GM23248 (cell line): Measurements from ENCODE around the gene LGR6. TPM values are rescaled to one million over a fixed set of nuclear protein-coding genes. Genes with fewer than 3 reads are reported as not detected.
"Not testable (repeated sequence)": the region's sequence is repeated elsewhere in the genome, so short reads cannot be mapped to it uniquely, and the experiment has no call there.

Experiments
- DNase-seq: peaks from one replicate; pipeline ENCODE4 v3.0.0-alpha.2; 2015
- H2AFZ ChIP-seq: fragments of 200-600 bp; sonication (generic); 2 replicates; pipeline ENCODE4 v1.6.1; 2016; ENCODE audit warnings: antibody characterized with exemption
- H3F3A ChIP-seq: fragments of 200-600 bp; sonication (generic); 2 replicates; pipeline ENCODE4 v1.6.1; 2016; ENCODE audit warnings: mild to moderate bottlenecking, antibody characterized with exemption, mixed run types; ENCODE audit not compliant: insufficient read depth
- H3K27ac ChIP-seq: fragments of 200-600 bp; sonication (generic); 2 replicates; pipeline ENCODE4 v1.5.1; 2016; ENCODE audit warnings: mild to moderate bottlenecking
- H3K27me3 ChIP-seq: fragments of 200-600 bp; sonication (generic); replicated peaks from 2 replicates; pipeline ENCODE4 v1.6.1; 2016; ENCODE audit warnings: mild to moderate bottlenecking; ENCODE audit not compliant: insufficient read depth
- H3K36me3 ChIP-seq: fragments of 200-600 bp; sonication (generic); 2 replicates; pipeline ENCODE4 v1.6.1; 2016; ENCODE audit warnings: low read depth, mild to moderate bottlenecking
- H3K4me1 ChIP-seq: fragments of 200-600 bp; sonication (generic); 2 replicates; pipeline ENCODE4 v1.6.1; 2016; ENCODE audit warnings: mild to moderate bottlenecking; ENCODE audit not compliant: insufficient read depth
- H3K4me2 ChIP-seq: fragments of 200-600 bp; sonication (generic); one replicate; pipeline ENCODE4 v1.6.1; 2016; ENCODE audit warnings: mild to moderate bottlenecking; ENCODE audit not compliant: unreplicated experiment
- H3K4me3 ChIP-seq: fragments of 200-600 bp; sonication (generic); 2 replicates; pipeline ENCODE4 v1.5.1; 2016; ENCODE audit warnings: mild to moderate bottlenecking
- H3K79me2 ChIP-seq: fragments of 200-600 bp; sonication (generic); 2 replicates; pipeline ENCODE4 v1.6.1; 2016; ENCODE audit warnings: mild to moderate bottlenecking; ENCODE audit not compliant: insufficient read depth
- H3K9ac ChIP-seq: fragments of 200-600 bp; sonication (generic); 2 replicates; pipeline ENCODE4 v1.6.1; 2016; ENCODE audit warnings: mild to moderate bottlenecking
- H3K9me2 ChIP-seq: fragments of 200-600 bp; sonication (generic); 2 replicates; pipeline ENCODE4 v1.6.1; 2016; ENCODE audit warnings: mixed run types, mild to moderate bottlenecking, moderate library complexity; ENCODE audit not compliant: insufficient read depth
- H3K9me3 ChIP-seq: fragments of 200-600 bp; sonication (generic); one replicate; pipeline ENCODE4 v1.6.1; 2017; ENCODE audit warnings: low read depth
- H4K20me1 ChIP-seq: fragments of 200-600 bp; sonication (generic); 2 replicates; pipeline ENCODE4 v1.6.0; 2016; ENCODE audit not compliant: insufficient read depth
- EZH2 ChIP-seq: fragments of 200-600 bp; sonication (generic); IDR thresholded peaks from 2 replicates; pipeline ENCODE4 v1.6.1; 2018; ENCODE audit warnings: antibody characterized with exemption, mild to moderate bottlenecking; ENCODE audit not compliant: insufficient read depth, poor library complexity, severe bottlenecking
- EZH2phosphoT487 ChIP-seq: fragments of 200-600 bp; sonication (generic); IDR thresholded peaks from 2 replicates; pipeline ENCODE4 v1.6.1; 2018; ENCODE audit warnings: antibody characterized with exemption, moderate library complexity, mild to moderate bottlenecking, low read depth; ENCODE audit not compliant: insufficient read depth
- WGBS, 2 experiments: methylation state at CpG; one replicate each; pipeline ENCODE4 v1.1.6; 2015 to 2017; ENCODE audit warnings: low lambda C conversion rate in 2 of 2, low coverage in 1 of 2; ENCODE audit errors: missing lambda C conversion rate in 2 of 2; 5-methylcytosine and 5-hydroxymethylcytosine counted together
- in situ Hi-C: fragments of 300-500 bp; cut with MboI; formaldehyde crosslinking; loops from 2 replicates; pipeline ENCODE4 v1.15.0; 2020
- polyA plus RNA-seq: library from polyadenylated mRNA; unstranded; fragments of >200 nt; fragmentation: Nextera tagmentation; extraction: Ambion mirVana; gene quantifications from 2 replicates; pipeline ENCODE4 v1.2.1, GENCODE V29; 2016
- total RNA-seq: library from RNA; depleted of rRNA; stranded (reverse); fragments of >200 nt; shearing (Covaris generic); gene quantifications from 2 replicates; pipeline ENCODE4 v1.2.3, GENCODE V29; 2014

Gene LGR6
- total and polyA plus RNA-seq, 2 experiments from 2014 or later, result not detected

DNA sequence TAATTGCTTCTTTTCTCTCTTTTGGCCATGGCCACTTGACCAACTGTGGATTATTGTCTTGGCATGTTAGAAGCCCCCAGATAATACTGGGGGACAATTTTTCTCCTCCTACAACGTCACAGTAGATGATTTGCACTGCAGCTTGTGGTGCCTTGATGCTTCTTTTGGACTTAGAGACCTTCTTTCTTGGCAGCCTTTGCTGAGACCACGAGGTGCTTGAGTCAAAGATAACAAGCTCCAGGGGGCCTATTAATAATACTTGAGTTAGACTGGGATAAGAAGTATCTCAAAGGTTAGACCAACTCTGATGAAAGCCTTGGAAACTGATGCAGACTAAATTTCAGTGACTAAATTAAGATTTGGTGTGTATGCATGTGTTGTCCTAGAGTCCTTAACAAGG, 158.1 kb downstream of the LGR6 start:
- no peaks in the 10 kb centered on the region for H4K20me1 ChIP-seq
- WGBS, 2 experiments, result 82 to 88% methylated on average over 2 of the region's 2 CpGs
- no peak overlapping the region for H3K27ac ChIP-seq
- H3F3A ChIP-seq, result no peaks in the 10 kb centered on the region
- no peak overlapping the region for H3K4me3 ChIP-seq
- no peak for DNase-seq
- H3K9me3 ChIP-seq, result no peaks in the 10 kb centered on the region
- TF ChIP-seq EZH2phosphoT487 (no peak), EZH2 (no peak)
- peaks cover 9% of the 10 kb centered on the region for H3K4me1 ChIP-seq
- no peak overlapping the region for H3K9ac ChIP-seq
- H2AFZ ChIP-seq, result no peak overlapping the region
- in situ Hi-C loops, result no loop called here
- H3K36me3 ChIP-seq, result no peaks in the 10 kb centered on the region
- no peak overlapping the region for H3K4me2 ChIP-seq
- no peaks in the 10 kb centered on the region for H3K9me2 ChIP-seq
- H3K27me3 ChIP-seq, result no peaks in the 10 kb centered on the region
- H3K79me2 ChIP-seq, result peaks cover 75% of the 10 kb centered on the region

GRCh38 chr1:202352583-202353197, 159.1 kb downstream of the LGR6 start:
- H3K36me3 ChIP-seq, H3K4me1 ChIP-seq, H2AFZ ChIP-seq, H3K9me3 ChIP-seq, H4K20me1 ChIP-seq, in situ Hi-C loops, H3F3A ChIP-seq, H3K4me2 ChIP-seq, H3K9ac ChIP-seq, DNase-seq, H3K9me2 ChIP-seq, H3K27ac ChIP-seq, H3K4me3 ChIP-seq, H3K27me3 ChIP-seq: not testable (repeated sequence)
- peaks cover 83% of the 10 kb centered on the region for H3K79me2 ChIP-seq
- 93 to 96% methylated on average over 11 of the region's 11 CpGs for WGBS, 2 experiments

- TF ChIP-seq EZH2phosphoT487 (no peak), EZH2 (no peak)
- H3K79me2 ChIP-seq, result peaks cover 90% of the 10 kb centered on the region
- H3K4me3 ChIP-seq, result no peak overlapping the region
- H3K4me2 ChIP-seq, result no peak overlapping the region
- no peaks in the 10 kb centered on the region; the same call in 1 of the 2 replicates for H4K20me1 ChIP-seq
- no peaks in the 10 kb centered on the region for H3K27me3 ChIP-seq
- H3K9ac ChIP-seq, result no peak overlapping the region
- no peaks in the 10 kb centered on the region for H3K4me1 ChIP-seq
- in situ Hi-C loops, result no loop called here
- no peak for DNase-seq
- no peaks in the 10 kb centered on the region for H3K9me2 ChIP-seq
- H3K9me3 ChIP-seq, result no peaks in the 10 kb centered on the region
- no peaks in the 10 kb centered on the region for H3F3A ChIP-seq
- H3K36me3 ChIP-seq, result no peaks in the 10 kb centered on the region
- no peak overlapping the region for H2AFZ ChIP-seq
- no peak overlapping the region for H3K27ac ChIP-seq
Measured at GRCh38 chr1:202355944-202356553, 162.4 kb downstream of the LGR6 start.

- no peaks in the 10 kb centered on the region for H3K4me1 ChIP-seq
- H2AFZ ChIP-seq, result no peak overlapping the region
- H4K20me1 ChIP-seq, result no peaks in the 10 kb centered on the region; the same call in 1 of the 2 replicates
- no peak overlapping the region for H3K9ac ChIP-seq
- H3K36me3 ChIP-seq, result no peaks in the 10 kb centered on the region
- H3K9me2 ChIP-seq, result no peaks in the 10 kb centered on the region
- no peak overlapping the region for H3K4me3 ChIP-seq
- peaks cover 90% of the 10 kb centered on the region for H3K79me2 ChIP-seq
- no peak overlapping the region for H3K27ac ChIP-seq
- H3K4me2 ChIP-seq, result no peak overlapping the region
- no peaks in the 10 kb centered on the region for H3K27me3 ChIP-seq
- H3K9me3 ChIP-seq, result no peaks in the 10 kb centered on the region
- no peaks in the 10 kb centered on the region for H3F3A ChIP-seq
- TF ChIP-seq EZH2phosphoT487 (no peak), EZH2 (no peak)
- in situ Hi-C loops, result no loop called here
- DNase-seq, result no peak
Measured at GRCh38 chr1:202357506-202357905, 163.9 kb downstream of the LGR6 start.

- no peak for DNase-seq
- Histone ChIP-seq H3K79me2 (peaks cover 82% of the 10 kb centered on the region), H3F3A (no peaks in the 10 kb centered on the region; the same call in 1 of the 2 replicates), H3K9me2 (no peaks in the 10 kb centered on the region), H3K36me3 (no peaks in the 10 kb centered on the region), H3K9ac (no peak overlapping the region), H3K27me3 (no peaks in the 10 kb centered on the region), H3K9me3 (no peaks in the 10 kb centered on the region), H3K27ac (no peak overlapping the region), H3K4me2 (no peak overlapping the region), H3K4me1 (peaks cover 9% of the 10 kb centered on the region), H3K4me3 (no peak overlapping the region), H4K20me1 (no peaks in the 10 kb centered on the region; the same call in 1 of the 2 replicates), H2AFZ (no peak overlapping the region)
- no peak for TF ChIP-seq EZH2
- no peak for TF ChIP-seq EZH2phosphoT487
- WGBS, 2 experiments, result 93 to 96% methylated on average over 2 of the region's 2 CpGs
- in situ Hi-C loops, result no loop called here
Measured at GRCh38 chr1:202361224-202361623, 167.6 kb downstream of the LGR6 start.
